Liver (tissue), 9 donors: ENCODE measurements around the gene BRDT. TPM values are rescaled to one million over a fixed set of nuclear protein-coding genes. Genes with fewer than 3 reads are reported as not detected.

Source experiments
- DNase-seq: peaks from one replicate; pipeline ENCODE4 v3.0.0-alpha.2; 2017; ENCODE audit warnings: low spot score
- H3K27ac ChIP-seq, 2 donors: one replicate each; pipeline ENCODE4 v1.7.0; 2013; ENCODE audit warnings: inconsistent platforms in 2 of 2, low read length in 2 of 2, control low read depth in 1 of 2, low read depth in 1 of 2, mild to moderate bottlenecking in 1 of 2
- H3K27me3 ChIP-seq, 4 donors: one replicate each; pipeline versions ENCODE4 v1.6.1 to v1.7.0; 2013; ENCODE audit warnings: low read length in 3 of 4, inconsistent platforms in 1 of 4, mild to moderate bottlenecking in 1 of 4, moderate library complexity in 1 of 4; ENCODE audit not compliant: control insufficient read depth in 4 of 4, insufficient read depth in 4 of 4
- H3K36me3 ChIP-seq, 4 donors: one replicate each; pipeline versions ENCODE4 v1.6.1 to v1.7.0; 2013; ENCODE audit warnings: low read length in 3 of 4, mild to moderate bottlenecking in 3 of 4, low read depth in 1 of 4, moderate library complexity in 1 of 4; ENCODE audit not compliant: control insufficient read depth in 4 of 4, insufficient read depth in 3 of 4
- H3K4me1 ChIP-seq, 4 donors: one replicate each; pipeline versions ENCODE4 v1.6.1 to v1.7.0; 2013; ENCODE audit warnings: low read length in 3 of 4, mild to moderate bottlenecking in 3 of 4, moderate library complexity in 1 of 4; ENCODE audit not compliant: control insufficient read depth in 4 of 4, insufficient read depth in 4 of 4
- H3K4me3 ChIP-seq, 3 donors: one replicate each; pipeline versions ENCODE4 v1.6.1 to v1.7.0; 2013; ENCODE audit warnings: low read length in 3 of 3, control low read depth in 1 of 3, low read depth in 1 of 3, mild to moderate bottlenecking in 1 of 3
- H3K9ac ChIP-seq, 2 donors: one replicate each; pipeline ENCODE4 v1.7.0; 2013; ENCODE audit warnings: low read length in 2 of 2, mild to moderate bottlenecking in 2 of 2, moderate library complexity in 2 of 2, control low read depth in 1 of 2, low read depth in 1 of 2
- H3K9me3 ChIP-seq, 4 donors: one replicate each; pipeline versions ENCODE4 v1.6.1 to v1.7.0; 2013; ENCODE audit warnings: low read length in 3 of 4; ENCODE audit not compliant: control insufficient read depth in 4 of 4
- EGR1 ChIP-seq, 2 donors: IDR thresholded peaks; 2 replicates each; pipeline ENCODE4 v1.6.1; 2016 to 2018; ENCODE audit warnings: antibody characterized with exemption in 2 of 2, low read depth in 2 of 2
- FOXA1 ChIP-seq: IDR thresholded peaks from 2 replicates; pipeline ENCODE4 v1.6.1; 2016; ENCODE audit warnings: antibody characterized with exemption
- FOXA2 ChIP-seq: IDR thresholded peaks from 2 replicates; pipeline ENCODE4 v1.6.1; 2016; ENCODE audit warnings: antibody characterized with exemption
- GABPA ChIP-seq, 2 donors: IDR thresholded peaks in 1 of 2; conservative IDR thresholded peaks in 1 of 2; 2 replicates each; pipeline ENCODE4 v1.6.1; 2016; ENCODE audit warnings: antibody characterized with exemption in 2 of 2, mild to moderate bottlenecking in 1 of 2, moderate library complexity in 1 of 2
- HNF4A ChIP-seq, 2 donors: conservative IDR thresholded peaks; 2 replicates each; pipeline ENCODE4 v1.6.1; 2016; ENCODE audit warnings: antibody characterized with exemption in 2 of 2, mild to moderate bottlenecking in 2 of 2
- HNF4G ChIP-seq: IDR thresholded peaks from 2 replicates; pipeline ENCODE4 v1.6.1; 2016; ENCODE audit warnings: antibody characterized with exemption
- JUND ChIP-seq, 2 donors: IDR thresholded peaks; 2 replicates each; pipeline ENCODE4 v1.6.1; 2016; ENCODE audit warnings: antibody characterized with exemption in 2 of 2
- NR2F2 ChIP-seq: IDR thresholded peaks from 2 replicates; pipeline ENCODE4 v1.6.1; 2016; ENCODE audit warnings: antibody characterized with exemption
- RAD21 ChIP-seq, 2 donors: IDR thresholded peaks; 2 replicates each; pipeline ENCODE4 v1.6.1; 2016; ENCODE audit warnings: antibody characterized with exemption in 2 of 2, mild to moderate bottlenecking in 2 of 2
- RXRA ChIP-seq, 2 donors: IDR thresholded peaks; 2 replicates each; pipeline ENCODE4 v1.6.1; 2017 to 2018; ENCODE audit warnings: antibody characterized with exemption in 2 of 2, mild to moderate bottlenecking in 1 of 2
- SP1 ChIP-seq: IDR thresholded peaks from 2 replicates; pipeline ENCODE4 v1.6.1; 2018; ENCODE audit warnings: antibody characterized with exemption, mild to moderate bottlenecking
- TAF1 ChIP-seq: conservative IDR thresholded peaks from 2 replicates; pipeline ENCODE4 v1.6.1; 2016; ENCODE audit warnings: antibody characterized with exemption, mild to moderate bottlenecking
- YY1 ChIP-seq: IDR thresholded peaks from 2 replicates; pipeline ENCODE4 v1.6.1; 2016; ENCODE audit warnings: antibody characterized with exemption, mild to moderate bottlenecking
- WGBS: extraction: QIAGEN DNeasy Blood & Tissue Kit; methylation state at CpG from one replicate; pipeline ENCODE4 v1.1.7; 2013; 5-methylcytosine and 5-hydroxymethylcytosine counted together
- polyA plus RNA-seq, 2 donors: library from polyadenylated mRNA; stranded (reverse) in 1 of 2; unstranded in 1 of 2; fragments of 200-250 nt in 1 of 2; fragments of >200 nt in 1 of 2; fragmentation: Nextera tagmentation in 1 of 2; extraction: Ambion mirVana in 1 of 2; gene quantifications; one replicate each; pipeline versions ENCODE4 v1.2.1 to v1.2.3, GENCODE V29; 2013 to 2015
- total RNA-seq, 2 donors: library from RNA; depleted of rRNA; stranded (reverse); fragments of >200 nt; gene quantifications; one replicate each; pipeline ENCODE4 v1.2.3, GENCODE V29; 2014
- TF ChIP-seq, protein P1 (sequence below): IDR thresholded peaks from 2 replicates; pipeline ENCODE4 v1.6.1; 2016; ENCODE audit warnings: antibody characterized with exemption
- TF ChIP-seq, protein P2 (sequence below): fragments of 150-350 bp; IDR thresholded peaks from 2 replicates; pipeline ENCODE4 v1.5.1; 2017; ENCODE audit warnings: improper control_type of control experiment, low read depth, low read length; ENCODE audit not compliant: missing input control
- TF ChIP-seq, protein P3 (sequence below): IDR thresholded peaks from 2 replicates; pipeline ENCODE4 v1.6.1; 2016; ENCODE audit warnings: antibody characterized with exemption
- TF ChIP-seq, protein P4 (sequence below): IDR thresholded peaks from 2 replicates; pipeline ENCODE4 v1.6.1; 2016; ENCODE audit warnings: antibody characterized with exemption
- TF ChIP-seq, protein P5 (sequence below): IDR thresholded peaks from 2 replicates; pipeline ENCODE4 v1.6.1; 2016; ENCODE audit warnings: antibody characterized with exemption, mild to moderate bottlenecking
- donor health status: healthy.
- donor health status: healthy.
- donor health status: healthy.
- donor health status: healthy.
- donor health status: healthy.

Gene BRDT
- total and polyA plus RNA-seq, 4 donors, result not detected

DNA sequence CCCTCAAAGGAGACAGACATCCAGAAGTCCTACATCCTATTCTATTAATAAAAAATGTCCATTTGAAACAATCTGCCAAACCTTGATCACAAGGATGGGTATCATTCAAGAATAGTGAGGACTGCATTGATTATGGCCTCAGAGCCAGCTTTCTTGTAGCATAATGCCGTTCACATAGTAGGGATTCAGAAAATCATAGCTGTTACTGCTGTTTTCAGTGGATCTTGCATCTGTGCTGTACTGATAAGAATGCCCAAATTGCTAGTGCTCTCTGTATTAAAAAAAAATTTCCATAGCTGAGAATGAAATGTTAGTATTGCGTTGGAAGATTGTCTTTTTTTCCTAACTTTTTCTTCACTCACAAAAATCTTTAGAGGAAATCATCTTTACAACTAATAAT, 19.1 kb downstream of the BRDT start:
- no peak for TF ChIP-seq TAF1
- TF ChIP-seq, protein P1, sequence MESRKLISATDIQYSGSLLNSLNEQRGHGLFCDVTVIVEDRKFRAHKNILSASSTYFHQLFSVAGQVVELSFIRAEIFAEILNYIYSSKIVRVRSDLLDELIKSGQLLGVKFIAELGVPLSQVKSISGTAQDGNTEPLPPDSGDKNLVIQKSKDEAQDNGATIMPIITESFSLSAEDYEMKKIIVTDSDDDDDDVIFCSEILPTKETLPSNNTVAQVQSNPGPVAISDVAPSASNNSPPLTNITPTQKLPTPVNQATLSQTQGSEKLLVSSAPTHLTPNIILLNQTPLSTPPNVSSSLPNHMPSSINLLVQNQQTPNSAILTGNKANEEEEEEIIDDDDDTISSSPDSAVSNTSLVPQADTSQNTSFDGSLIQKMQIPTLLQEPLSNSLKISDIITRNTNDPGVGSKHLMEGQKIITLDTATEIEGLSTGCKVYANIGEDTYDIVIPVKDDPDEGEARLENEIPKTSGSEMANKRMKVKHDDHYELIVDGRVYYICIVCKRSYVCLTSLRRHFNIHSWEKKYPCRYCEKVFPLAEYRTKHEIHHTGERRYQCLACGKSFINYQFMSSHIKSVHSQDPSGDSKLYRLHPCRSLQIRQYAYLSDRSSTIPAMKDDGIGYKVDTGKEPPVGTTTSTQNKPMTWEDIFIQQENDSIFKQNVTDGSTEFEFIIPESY, result no peak
- no peak for TF ChIP-seq SP1
- no peak for TF ChIP-seq GABPA (IDR thresholded peaks at IDR 0.05 in 1 of 2, conservative IDR thresholded peaks at IDR 0.05 in 1 of 2)
- TF ChIP-seq NR2F2, result no peak
- TF ChIP-seq, protein P2, sequence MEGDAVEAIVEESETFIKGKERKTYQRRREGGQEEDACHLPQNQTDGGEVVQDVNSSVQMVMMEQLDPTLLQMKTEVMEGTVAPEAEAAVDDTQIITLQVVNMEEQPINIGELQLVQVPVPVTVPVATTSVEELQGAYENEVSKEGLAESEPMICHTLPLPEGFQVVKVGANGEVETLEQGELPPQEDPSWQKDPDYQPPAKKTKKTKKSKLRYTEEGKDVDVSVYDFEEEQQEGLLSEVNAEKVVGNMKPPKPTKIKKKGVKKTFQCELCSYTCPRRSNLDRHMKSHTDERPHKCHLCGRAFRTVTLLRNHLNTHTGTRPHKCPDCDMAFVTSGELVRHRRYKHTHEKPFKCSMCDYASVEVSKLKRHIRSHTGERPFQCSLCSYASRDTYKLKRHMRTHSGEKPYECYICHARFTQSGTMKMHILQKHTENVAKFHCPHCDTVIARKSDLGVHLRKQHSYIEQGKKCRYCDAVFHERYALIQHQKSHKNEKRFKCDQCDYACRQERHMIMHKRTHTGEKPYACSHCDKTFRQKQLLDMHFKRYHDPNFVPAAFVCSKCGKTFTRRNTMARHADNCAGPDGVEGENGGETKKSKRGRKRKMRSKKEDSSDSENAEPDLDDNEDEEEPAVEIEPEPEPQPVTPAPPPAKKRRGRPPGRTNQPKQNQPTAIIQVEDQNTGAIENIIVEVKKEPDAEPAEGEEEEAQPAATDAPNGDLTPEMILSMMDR, result no peak
- no peak for TF ChIP-seq YY1
- TF ChIP-seq, protein P3, sequence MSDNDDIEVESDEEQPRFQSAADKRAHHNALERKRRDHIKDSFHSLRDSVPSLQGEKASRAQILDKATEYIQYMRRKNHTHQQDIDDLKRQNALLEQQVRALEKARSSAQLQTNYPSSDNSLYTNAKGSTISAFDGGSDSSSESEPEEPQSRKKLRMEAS, result no peak
- TF ChIP-seq HNF4G, result no peak
- no peak for TF ChIP-seq EGR1 (IDR thresholded peaks at IDR 0.05; ENCODE audit: low read depth in 2 of 2)
- TF ChIP-seq RAD21 (IDR thresholded peaks at IDR 0.05), result no peak
- TF ChIP-seq, protein P4, sequence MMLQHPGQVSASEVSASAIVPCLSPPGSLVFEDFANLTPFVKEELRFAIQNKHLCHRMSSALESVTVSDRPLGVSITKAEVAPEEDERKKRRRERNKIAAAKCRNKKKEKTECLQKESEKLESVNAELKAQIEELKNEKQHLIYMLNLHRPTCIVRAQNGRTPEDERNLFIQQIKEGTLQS, result no peak
- TF ChIP-seq FOXA2, result no peak
- TF ChIP-seq RXRA (IDR thresholded peaks at IDR 0.05), result no peak
- no peaks in the 10 kb centered on the region for H3K9me3 ChIP-seq
- no peak overlapping the region for H3K9ac ChIP-seq
- DNase-seq, result no peak
- H3K4me1 ChIP-seq, result no peaks in the 10 kb centered on the region
- 81% methylated on average over 2 of the region's 2 CpGs for WGBS
- no peak overlapping the region for H3K27ac ChIP-seq
- H3K4me3 ChIP-seq, result no peak overlapping the region
- no peaks in the 10 kb centered on the region for H3K36me3 ChIP-seq
- no peaks in the 10 kb centered on the region for H3K27me3 ChIP-seq

DNA sequence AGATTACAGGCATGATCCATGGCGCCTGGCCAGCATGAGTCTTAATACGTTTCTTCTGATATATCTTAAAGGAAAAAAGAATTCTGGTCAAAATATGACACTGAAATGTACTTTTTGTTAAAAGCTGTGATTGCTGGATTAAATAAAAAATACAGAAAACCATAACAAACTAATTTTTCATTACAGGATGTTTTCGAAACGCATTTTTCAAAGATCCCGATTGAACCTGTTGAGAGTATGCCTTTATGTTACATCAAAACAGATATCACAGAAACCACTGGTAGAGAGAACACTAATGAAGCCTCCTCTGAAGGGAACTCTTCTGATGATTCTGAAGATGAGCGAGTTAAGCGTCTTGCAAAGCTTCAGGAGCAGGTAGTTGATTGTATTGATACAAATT, 30.2 kb downstream of the BRDT start:
- Histone ChIP-seq H3K27ac (no peak overlapping the region), H3K4me1 (no peaks in the 10 kb centered on the region), H3K27me3 (no peaks in the 10 kb centered on the region), H3K36me3 (no peaks in the 10 kb centered on the region), H3K9ac (no peak overlapping the region), H3K9me3 (no peaks in the 10 kb centered on the region), H3K4me3 (no peak overlapping the region)
- 91% methylated on average over 7 of the region's 7 CpGs for WGBS
- TF ChIP-seq RAD21 (IDR thresholded peaks at IDR 0.05), result no peak
- no peak for TF ChIP-seq TAF1
- TF ChIP-seq, protein P5, sequence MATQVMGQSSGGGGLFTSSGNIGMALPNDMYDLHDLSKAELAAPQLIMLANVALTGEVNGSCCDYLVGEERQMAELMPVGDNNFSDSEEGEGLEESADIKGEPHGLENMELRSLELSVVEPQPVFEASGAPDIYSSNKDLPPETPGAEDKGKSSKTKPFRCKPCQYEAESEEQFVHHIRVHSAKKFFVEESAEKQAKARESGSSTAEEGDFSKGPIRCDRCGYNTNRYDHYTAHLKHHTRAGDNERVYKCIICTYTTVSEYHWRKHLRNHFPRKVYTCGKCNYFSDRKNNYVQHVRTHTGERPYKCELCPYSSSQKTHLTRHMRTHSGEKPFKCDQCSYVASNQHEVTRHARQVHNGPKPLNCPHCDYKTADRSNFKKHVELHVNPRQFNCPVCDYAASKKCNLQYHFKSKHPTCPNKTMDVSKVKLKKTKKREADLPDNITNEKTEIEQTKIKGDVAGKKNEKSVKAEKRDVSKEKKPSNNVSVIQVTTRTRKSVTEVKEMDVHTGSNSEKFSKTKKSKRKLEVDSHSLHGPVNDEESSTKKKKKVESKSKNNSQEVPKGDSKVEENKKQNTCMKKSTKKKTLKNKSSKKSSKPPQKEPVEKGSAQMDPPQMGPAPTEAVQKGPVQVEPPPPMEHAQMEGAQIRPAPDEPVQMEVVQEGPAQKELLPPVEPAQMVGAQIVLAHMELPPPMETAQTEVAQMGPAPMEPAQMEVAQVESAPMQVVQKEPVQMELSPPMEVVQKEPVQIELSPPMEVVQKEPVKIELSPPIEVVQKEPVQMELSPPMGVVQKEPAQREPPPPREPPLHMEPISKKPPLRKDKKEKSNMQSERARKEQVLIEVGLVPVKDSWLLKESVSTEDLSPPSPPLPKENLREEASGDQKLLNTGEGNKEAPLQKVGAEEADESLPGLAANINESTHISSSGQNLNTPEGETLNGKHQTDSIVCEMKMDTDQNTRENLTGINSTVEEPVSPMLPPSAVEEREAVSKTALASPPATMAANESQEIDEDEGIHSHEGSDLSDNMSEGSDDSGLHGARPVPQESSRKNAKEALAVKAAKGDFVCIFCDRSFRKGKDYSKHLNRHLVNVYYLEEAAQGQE, result no peak
- TF ChIP-seq, protein P4, result no peak
- TF ChIP-seq FOXA1, result no peak
- TF ChIP-seq, protein P2, result no peak
- TF ChIP-seq, protein P3, result no peak
- no peak for TF ChIP-seq NR2F2
- TF ChIP-seq, protein P1, result no peak
- no peak for TF ChIP-seq SP1
- TF ChIP-seq HNF4A (conservative IDR thresholded peaks at IDR 0.05), result no peak
- no peak for TF ChIP-seq EGR1 (IDR thresholded peaks at IDR 0.05; ENCODE audit: low read depth in 2 of 2)
- TF ChIP-seq GABPA (IDR thresholded peaks at IDR 0.05 in 1 of 2, conservative IDR thresholded peaks at IDR 0.05 in 1 of 2), result no peak
- TF ChIP-seq RXRA (IDR thresholded peaks at IDR 0.05), result no peak
- no peak for TF ChIP-seq JUND (IDR thresholded peaks at IDR 0.05)
- TF ChIP-seq FOXA2, result no peak
- no peak for TF ChIP-seq YY1
- no peak for DNase-seq
